HL-60/S4 treated with phorbol 12-myristate 13-acetate at 8.2 ng/mL for 4 days and 3 days (cell line): Measurements from ENCODE around the gene KCNS3.

Source experiments
- in situ Hi-C: fragments of 300-500 bp; cut with MboI; formaldehyde crosslinking; loops from 2 replicates; pipeline ENCODE4 v1.15.0; 2022; ENCODE audit warnings: low sequenced_read_pairs

The KCNS3 gene

DNA sequence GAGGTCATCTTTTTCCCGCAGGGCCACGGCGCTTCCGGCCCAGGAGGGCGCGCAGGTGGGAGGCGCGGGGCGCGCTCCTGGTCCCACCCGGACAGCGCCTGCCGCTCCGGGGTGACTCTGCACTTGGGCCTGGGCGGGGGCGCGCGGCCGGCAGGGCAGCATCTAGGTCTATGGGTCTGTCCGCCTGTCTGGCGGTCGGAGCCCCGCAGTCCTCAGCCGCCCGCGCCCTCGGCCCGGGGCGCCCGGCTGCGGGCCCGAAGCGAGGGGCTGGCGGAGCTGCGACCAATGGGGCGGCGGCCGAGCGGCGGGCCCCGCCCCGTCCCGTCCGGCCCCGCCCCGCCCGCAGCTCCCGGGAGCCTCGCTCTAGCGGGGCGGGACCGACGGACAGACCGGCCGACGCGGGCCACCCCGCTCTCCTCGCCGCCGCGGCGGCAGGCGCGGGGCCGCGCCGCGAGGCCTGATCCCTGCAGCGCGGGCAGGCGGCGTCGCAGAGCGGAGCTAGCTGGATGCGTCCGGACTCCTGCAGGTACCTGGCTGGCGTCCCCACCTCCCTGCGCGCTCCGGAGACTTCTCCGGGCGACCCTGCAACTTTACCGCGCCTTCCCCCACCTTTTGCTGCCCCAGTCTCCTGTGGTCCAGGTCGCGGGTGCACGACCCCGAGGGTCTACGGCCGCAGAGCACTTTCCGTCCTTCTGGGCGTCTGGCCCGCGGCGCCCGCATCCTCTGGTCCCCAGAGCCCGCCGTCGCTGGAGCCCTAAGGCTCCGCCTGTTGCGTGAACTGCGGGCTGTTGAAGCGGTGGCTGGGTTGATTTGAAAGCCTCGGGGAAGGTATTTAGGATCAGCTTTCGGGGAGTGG lies at the start of gene KCNS3:
KCNS3 (plus strand) TSS at position 387 of the 856 bp plus-strand sequence. CDS start 52,342 bp downstream, outside the sequence.
- in situ Hi-C loops: no loop called here

DNA sequence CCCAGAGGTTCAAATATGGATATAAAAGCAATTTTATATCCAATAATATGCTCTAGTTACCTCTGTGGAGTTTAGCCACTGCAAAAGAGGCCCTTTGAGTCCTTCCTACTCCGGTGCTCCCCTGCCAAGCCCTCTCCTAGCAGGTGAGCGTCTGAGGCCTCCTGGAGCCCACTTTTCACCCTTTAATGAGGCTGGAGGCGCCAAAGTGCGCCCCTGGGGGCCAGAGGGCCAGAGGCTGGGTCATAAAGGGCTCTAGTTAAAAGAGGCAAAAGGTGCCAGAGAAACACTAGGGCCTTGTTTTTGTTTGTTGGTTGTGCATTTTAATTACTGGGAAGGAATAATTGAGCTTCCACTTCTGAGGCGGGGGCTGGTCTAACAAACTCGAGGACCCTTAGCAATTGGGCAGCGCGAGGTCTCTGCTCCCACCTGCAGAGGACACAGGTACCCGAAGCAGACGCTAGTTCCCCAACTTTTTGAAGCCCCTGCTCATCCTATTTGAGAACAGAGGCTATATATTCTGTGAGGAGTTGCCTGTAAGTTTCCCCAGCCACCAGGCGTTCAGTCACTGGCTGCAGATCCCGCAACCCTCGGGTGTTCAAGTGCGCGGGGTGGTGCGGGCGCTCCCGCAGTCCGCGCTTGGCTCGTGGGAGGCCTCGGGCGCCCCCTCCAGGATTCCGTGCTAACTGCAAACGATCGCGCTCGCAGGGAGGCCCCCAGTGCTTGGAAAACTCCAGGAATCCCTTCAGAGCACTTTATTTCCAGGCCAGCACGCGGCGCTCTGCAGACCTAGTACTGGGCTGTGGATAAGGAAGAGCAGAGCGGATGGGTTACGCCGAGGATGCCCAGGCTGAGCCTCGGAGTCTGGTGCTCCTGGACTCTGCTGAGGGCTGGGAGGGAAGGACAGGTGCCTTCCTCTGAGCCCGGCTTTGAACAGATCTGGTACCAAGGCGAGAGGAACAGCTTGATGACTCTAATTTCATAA lies 48.1 kb upstream of the KCNS3 start:
- in situ Hi-C loops: no loop called here

- in situ Hi-C loops: no loop called here
Measured at GRCh38 chr2:17835516-17835915, 43.0 kb upstream of the KCNS3 start.

GRCh38 chr2:17839959-17840358 lies 38.5 kb upstream of the KCNS3 start:
- in situ Hi-C loops: no loop called here

DNA sequence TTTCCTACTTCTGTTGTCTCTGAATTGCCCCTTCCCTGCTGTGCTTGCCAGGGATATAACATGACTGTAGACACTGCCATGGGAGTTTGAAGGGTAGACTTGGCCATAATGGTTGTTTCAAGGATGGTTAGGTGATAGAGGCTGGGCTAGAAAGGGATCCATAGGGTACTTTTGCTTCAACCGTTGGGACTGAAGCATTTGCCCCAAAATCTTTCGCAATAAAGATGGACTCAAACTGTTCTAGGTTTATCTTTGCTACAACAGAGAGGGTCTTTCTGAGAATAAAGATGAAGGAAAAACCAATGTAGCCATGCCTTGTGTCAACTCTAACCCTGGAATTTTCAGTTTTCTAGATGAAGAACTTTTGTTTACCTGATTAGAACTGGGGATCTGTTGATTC lies 35.0 kb upstream of the KCNS3 start:
- in situ Hi-C loops: no loop called here

- in situ Hi-C loops: no loop called here
Measured at GRCh38 chr2:17845806-17846205, 32.7 kb upstream of the KCNS3 start.

GRCh38 chr2:17846676-17847075 lies 31.8 kb upstream of the KCNS3 start:
- in situ Hi-C loops: no loop called here

DNA sequence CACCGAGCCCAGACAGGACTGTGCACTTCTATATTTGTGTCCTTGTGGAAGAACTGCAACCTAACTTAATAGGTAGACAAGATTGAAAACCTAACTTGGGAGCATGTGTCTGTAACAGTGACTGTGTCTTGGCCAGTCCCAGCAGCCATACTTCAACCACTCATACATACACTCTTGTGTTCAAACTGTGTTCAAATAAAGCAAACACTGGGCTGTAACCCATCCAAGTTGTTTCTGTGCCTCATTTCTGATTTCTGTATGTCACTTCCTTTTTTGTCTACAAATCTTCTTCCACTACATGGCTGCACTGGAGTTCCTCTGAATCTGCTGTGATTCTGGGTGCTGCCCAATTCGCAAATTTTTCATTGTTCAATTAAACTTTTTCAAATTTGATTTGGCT lies 31.2 kb upstream of the KCNS3 start:
- in situ Hi-C loops: no loop called here

DNA sequence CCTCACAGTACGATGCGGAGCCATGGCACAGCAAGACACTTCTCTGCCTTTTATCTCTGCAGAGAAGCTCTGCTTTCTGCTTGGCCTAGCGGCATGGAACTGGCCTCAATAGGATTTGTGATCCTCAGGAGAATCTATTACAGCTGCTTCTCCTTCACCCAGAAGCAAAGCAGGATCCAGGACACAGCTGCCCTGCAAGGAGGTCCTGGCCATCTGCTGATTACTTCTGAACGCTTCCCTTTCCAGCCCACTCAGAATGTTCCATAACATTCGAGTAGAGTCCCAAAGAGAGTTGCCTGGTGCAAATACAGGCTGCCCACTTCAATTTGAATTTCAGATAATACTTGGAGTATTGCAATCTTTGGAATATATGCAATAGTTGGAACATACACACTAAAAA lies 29.2 kb upstream of the KCNS3 start:
- in situ Hi-C loops: no loop called here

GRCh38 chr2:17850151-17850550 lies 28.3 kb upstream of the KCNS3 start:
- in situ Hi-C loops: no loop called here

GRCh38 chr2:17851731-17852585 lies 26.5 kb upstream of the KCNS3 start:
- in situ Hi-C loops: no loop called here

- in situ Hi-C loops: no loop called here
Measured at GRCh38 chr2:17853799-17854198, 24.7 kb upstream of the KCNS3 start.

- in situ Hi-C loops: no loop called here
Measured at GRCh38 chr2:17857021-17857420, 21.4 kb upstream of the KCNS3 start.

GRCh38 chr2:17858064-17858463 lies 20.4 kb upstream of the KCNS3 start:
- in situ Hi-C loops: no loop called here

- in situ Hi-C loops: no loop called here
Measured at GRCh38 chr2:17863539-17863938, 14.9 kb upstream of the KCNS3 start.

DNA sequence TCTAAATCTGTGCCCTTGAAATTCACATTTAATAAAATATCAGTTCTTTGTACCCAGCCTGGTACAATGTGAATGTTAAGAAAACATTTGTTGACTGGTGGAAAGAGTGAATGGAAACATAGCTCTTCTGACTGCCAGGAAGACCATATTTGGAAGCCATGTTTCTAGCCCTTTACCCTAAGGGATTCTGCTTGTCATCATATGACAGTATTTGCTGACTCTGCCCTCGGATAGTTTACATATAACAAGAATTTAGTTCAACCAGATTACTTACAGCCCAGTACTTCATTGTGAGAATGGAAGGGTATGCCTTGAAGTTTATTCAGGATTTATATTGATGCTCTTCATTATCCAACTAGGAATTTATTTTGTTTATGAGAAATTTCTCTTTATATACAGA lies 13.8 kb upstream of the KCNS3 start:
- in situ Hi-C loops: no loop called here

GRCh38 chr2:17867133-17867532 lies 11.3 kb upstream of the KCNS3 start:
- in situ Hi-C loops: no loop called here

GRCh38 chr2:17869128-17869527 lies 9.3 kb upstream of the KCNS3 start:
- in situ Hi-C loops: no loop called here

DNA sequence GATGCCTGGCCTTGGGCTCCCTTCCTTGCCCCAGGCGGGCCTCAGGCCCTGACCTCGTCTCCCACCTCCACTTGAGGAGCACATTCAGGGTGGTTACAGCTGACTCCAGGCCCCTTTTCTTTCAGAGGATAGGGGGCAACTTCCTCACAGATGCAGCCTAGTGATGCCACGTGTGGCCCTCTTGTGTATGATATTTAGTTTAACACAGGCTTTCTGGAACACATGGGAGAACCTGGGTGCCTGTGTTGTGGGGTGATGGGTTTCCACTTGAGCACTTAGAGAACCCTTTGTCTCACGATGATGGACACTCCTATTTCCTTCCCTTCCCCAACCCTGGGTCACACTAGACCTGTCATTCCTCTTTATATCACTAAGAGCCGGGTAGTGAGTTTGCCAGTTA lies 6.8 kb upstream of the KCNS3 start:
- in situ Hi-C loops: no loop called here

- in situ Hi-C loops: no loop called here
Measured at GRCh38 chr2:17873021-17873420, 5.4 kb upstream of the KCNS3 start.

GRCh38 chr2:17876590-17876989 lies 1.9 kb upstream of the KCNS3 start:
- in situ Hi-C loops: no loop called here
